K562 (cell line): ENCODE measurements around the gene PTPN14. TPM values are rescaled to one million over a fixed set of nuclear protein-coding genes. Genes with fewer than 3 reads are reported as not detected.

ENCODE experiments used
- ATAC-seq: fragments of 200-7000 bp; cut with Tn5 transposase; 3 replicates; pipeline ENCODE4 v1.9.1; 2020; ENCODE audit warnings: moderate library complexity
- BruUV-seq: library from RNA; stranded (reverse); fragments of 400-500 nt; replicated peaks from 2 replicates; lab custom pipeline; 2021; lab: Mats Ljungman, UMichigan
- CTCF ChIA-PET: fragments of 300-600 bp; formaldehyde crosslinking; extraction: SDS; loops from one replicate; lab custom pipeline; 2021; ENCODE audit warnings: low intra/inter-chr PET ratio; lab: Yijun Ruan, JAX
- POLR2A ChIA-PET: fragments of 300-600, 350-650 bp; sonication (Branson Sonifier 250); formaldehyde crosslinking; extraction: SDS; loops from one replicate; lab custom pipeline; 2021; ENCODE audit warnings: antibody characterized with exemption, inconsistent platforms; lab: Yijun Ruan, JAX
- DNase-seq, 4 experiments: peaks; one replicate each; pipeline versions ENCODE4 v3.0.0 to v3.0.0-alpha.2; 2011 to 2018; ENCODE audit warnings: low spot score in 3 of 4, mixed read lengths in 3 of 4; ENCODE audit errors: extremely low read depth in 1 of 4
- FAIRE-seq: peaks from 2 replicates; lab custom pipeline; 2011; peaks lifted over from hg19 to GRCh38; lab: Jason Lieb, UNC
- H2AFZ ChIP-seq: 2 replicates; pipeline ENCODE4 v1.6.0; 2011; ENCODE audit warnings: low read depth, low read length, control low read depth, inconsistent platforms
- H3K27ac ChIP-seq: fragments of 200-600 bp; 3 replicates; pipeline ENCODE4 v1.8.0; 2011; ENCODE audit warnings: low read depth, mild to moderate bottlenecking, control low read depth, inconsistent platforms, low read length, moderate library complexity, mixed read lengths; ENCODE audit errors: extremely low read depth
- H3K27me3 ChIP-seq, 2 experiments: fragments of 300-600 bp in 1 of 2; 2 replicates in 1 of 2; 3 replicates in 1 of 2; pipeline versions ENCODE4 v1.6.0 to v1.8.0; 2011; ENCODE audit warnings: inconsistent platforms in 2 of 2, low read length in 2 of 2, mild to moderate bottlenecking in 1 of 2, mixed read lengths in 1 of 2, moderate library complexity in 1 of 2; ENCODE audit not compliant: control insufficient read depth in 2 of 2, insufficient read depth in 2 of 2
- H3K36me3 ChIP-seq: fragments of 300-600 bp; 3 replicates; pipeline ENCODE4 v1.8.0; 2011; ENCODE audit warnings: mild to moderate bottlenecking, low read length, inconsistent platforms; ENCODE audit not compliant: control insufficient read depth, insufficient read depth
- H3K4me1 ChIP-seq, 2 experiments: fragments of 200-600 bp in 1 of 2; replicated peaks in 1 of 2; 2 replicates in 1 of 2; 3 replicates in 1 of 2; pipeline versions ENCODE4 v1.5.1 to v1.8.0; 2011; ENCODE audit warnings: inconsistent platforms in 2 of 2, low read length in 2 of 2, mild to moderate bottlenecking in 1 of 2, mixed read lengths in 1 of 2, moderate library complexity in 1 of 2; ENCODE audit not compliant: control insufficient read depth in 2 of 2, insufficient read depth in 2 of 2
- H3K4me2 ChIP-seq: 2 replicates; pipeline ENCODE4 v1.6.1; 2011; ENCODE audit warnings: low read length, control low read depth, inconsistent platforms, mixed read lengths; ENCODE audit not compliant: insufficient read depth
- H3K4me3 ChIP-seq: fragments of 200-600 bp; sonication (generic), shearing (Covaris generic); 2 replicates; pipeline ENCODE4 v1.5.1; 2016; ENCODE audit warnings: control low read depth, inconsistent platforms
- H3K79me2 ChIP-seq: fragments of 200-600 bp; 3 replicates; pipeline ENCODE4 v1.8.0; 2011; ENCODE audit warnings: low read length, inconsistent platforms; ENCODE audit not compliant: control insufficient read depth, insufficient read depth
- H3K9ac ChIP-seq, 2 experiments: 2 replicates each; pipeline versions ENCODE4 v1.6.0 to v1.6.1; 2011; ENCODE audit warnings: low read depth in 2 of 2, low read length in 2 of 2, control low read depth in 1 of 2, inconsistent platforms in 1 of 2, mild to moderate bottlenecking in 1 of 2, mixed read lengths in 1 of 2; ENCODE audit not compliant: insufficient read depth in 1 of 2
- H3K9me1 ChIP-seq: one replicate; pipeline ENCODE4 v1.6.0; 2011; ENCODE audit warnings: inconsistent platforms, mild to moderate bottlenecking, low read length, moderate library complexity; ENCODE audit not compliant: control insufficient read depth, insufficient read depth
- H3K9me3 ChIP-seq: replicated peaks from 2 replicates; pipeline ENCODE4 v1.5.1; 2011; ENCODE audit warnings: low read depth, low read length, inconsistent platforms; ENCODE audit not compliant: control insufficient read depth, insufficient read depth
- H4K20me1 ChIP-seq: replicated peaks from 2 replicates; pipeline ENCODE4 v1.6.1; 2011; ENCODE audit warnings: low read length, inconsistent platforms, mixed read lengths; ENCODE audit not compliant: control insufficient read depth, insufficient read depth
- BMI1 ChIP-seq: fragments of 150-350 bp; IDR thresholded peaks from 2 replicates; pipeline ENCODE4 v1.6.1; 2014; ENCODE audit warnings: low read length
- CHD4 ChIP-seq: fragments of 200-600 bp; sonication (generic); IDR thresholded peaks from 3 replicates; pipeline ENCODE4 v1.6.1; 2012; ENCODE audit warnings: low read depth, mild to moderate bottlenecking, mixed read lengths, low read length, inconsistent platforms; ENCODE audit not compliant: insufficient read depth, insufficient replicate concordance, poor library complexity, severe bottlenecking
- SRSF3 ChIP-seq: fragments of 200-400 bp; formaldehyde crosslinking; IDR thresholded peaks from 2 replicates; pipeline ENCODE4 v1.6.1; 2016; ENCODE audit warnings: mild to moderate bottlenecking, low read length, moderate library complexity; ENCODE audit not compliant: insufficient read depth
- ZFP91 ChIP-seq: sonication (generic); formaldehyde crosslinking; IDR thresholded peaks from 2 replicates; pipeline ENCODE4 v1.8.0; 2022; ENCODE audit warnings: mild to moderate bottlenecking, missing genetic modification reagents
- ZNF143 ChIP-seq: sonication (generic); formaldehyde crosslinking; IDR thresholded peaks from 2 replicates; pipeline ENCODE4 v1.9.0; 2022; ENCODE audit warnings: mild to moderate bottlenecking, missing genetic modification reagents
- ZNF76 ChIP-seq: fragments of 250-450 bp; sonication (Bioruptor Pico); IDR thresholded peaks from 2 replicates; pipeline ENCODE4 v1.4.0; 2020; ENCODE audit warnings: mild to moderate bottlenecking, moderate library complexity, borderline replicate concordance
- ZSCAN29 ChIP-seq: fragments of 450-650 bp; IDR thresholded peaks from 2 replicates; pipeline ENCODE4 v1.6.1; 2017
- WGBS: fragments of 100-300 bp; shearing (Covaris generic); methylation state at CpG from one replicate; pipeline ENCODE4 v1.1.6; 2016; ENCODE audit warnings: low coverage, mixed read lengths; ENCODE audit not compliant: insufficient coverage; ENCODE audit errors: missing lambda C conversion rate; 5-methylcytosine and 5-hydroxymethylcytosine counted together
- in situ Hi-C: fragments of 300-500 bp; cut with MboI; formaldehyde crosslinking; loops from 4 replicates; pipeline ENCODE4 v1.15.0; 2018; ENCODE audit warnings: inconsistent platforms, mixed read lengths
- intact Hi-C: fragments of 100-400 bp; cut with micrococcal nuclease; formaldehyde crosslinking; loops from 2 replicates; pipeline ENCODE4 v1.14.2; 2022
- polyA plus RNA-seq, 8 experiments: library from polyadenylated mRNA; depleted of rRNA in 4 of 8; stranded (reverse) in 5 of 8; unstranded in 3 of 8; fragments of >200 nt; fragmentation: Nextera tagmentation in 2 of 8; fragmentation: Illumina TruSeq in 1 of 8; extraction: Ambion mirVana in 2 of 8; extraction: Trizol in 1 of 8; gene quantifications; 2 replicates each; pipeline versions ENCODE4 v1.2.1 to v1.2.3, GENCODE V29; 2011 to 2014; ENCODE audit warnings: inconsistent platforms in 1 of 8, missing spikeins in 1 of 8
- total RNA-seq, 7 experiments: library from RNA; depleted of rRNA in 6 of 7; stranded (reverse); fragments of >200 nt in 6 of 7; fragmentation: Illumina TruSeq in 2 of 7; extraction: Trizol in 2 of 7; gene quantifications; 2 replicates each; pipeline versions ENCODE4 v1.2.1 to v1.2.3, GENCODE V29; 2011 to 2021; ENCODE audit warnings: low replicate concordance in 1 of 7
- TF ChIP-seq, protein P1 (sequence below): sonication (generic); formaldehyde crosslinking; IDR thresholded peaks from 2 replicates; pipeline ENCODE4 v1.8.1; 2023; ENCODE audit warnings: mild to moderate bottlenecking, missing genetic modification reagents
- TF ChIP-seq, protein P2 (sequence below): fragments of 450-650 bp; formaldehyde crosslinking; IDR thresholded peaks from 2 replicates; pipeline ENCODE4 v1.4.0; 2020; ENCODE audit warnings: mild to moderate bottlenecking, moderate library complexity

Gene PTPN14
- total and polyA plus RNA-seq, 9 of the 15 experiments (the other 6 are each of a cell fraction or from before 2014, with no cell fraction given), result 0.01 to 0.29 (median 0.04) TPM; not detected in 6

GRCh38 chr1:214545293-214545692 lies 6.1 kb downstream of the PTPN14 start:
- no peaks in the 10 kb centered on the region for H3K79me2 ChIP-seq
- in situ Hi-C loops (no loop called here), intact Hi-C loops (no loop called here)
- no TSS peak for BruUV-seq
- H2AFZ ChIP-seq, result no peak overlapping the region
- 0% methylated on average over 2 of the region's 2 CpGs for WGBS
- H4K20me1 ChIP-seq, result no peaks in the 10 kb centered on the region
- H3K9me3 ChIP-seq, result no peaks in the 10 kb centered on the region
- no peak for FAIRE-seq
- DNase-seq, result no peak
- H3K4me3 ChIP-seq, result no peak overlapping the region
- H3K9ac ChIP-seq, result no peak overlapping the region
- no peaks in the 10 kb centered on the region for H3K4me1 ChIP-seq
- CTCF ChIA-PET, result no interaction called here
- POLR2A ChIA-PET, result no interaction called here
- peaks cover 10 to 18% of the 10 kb centered on the region in 2 experiments; a peak in 3 of 5 replicates for H3K27me3 ChIP-seq
- no peak overlapping the region for H3K4me2 ChIP-seq
- no peaks in the 10 kb centered on the region for H3K36me3 ChIP-seq
- no peak overlapping the region for H3K27ac ChIP-seq
- H3K9me1 ChIP-seq, result no peaks in the 10 kb centered on the region
- ATAC-seq, result no peak
- TF ChIP-seq, protein P1, sequence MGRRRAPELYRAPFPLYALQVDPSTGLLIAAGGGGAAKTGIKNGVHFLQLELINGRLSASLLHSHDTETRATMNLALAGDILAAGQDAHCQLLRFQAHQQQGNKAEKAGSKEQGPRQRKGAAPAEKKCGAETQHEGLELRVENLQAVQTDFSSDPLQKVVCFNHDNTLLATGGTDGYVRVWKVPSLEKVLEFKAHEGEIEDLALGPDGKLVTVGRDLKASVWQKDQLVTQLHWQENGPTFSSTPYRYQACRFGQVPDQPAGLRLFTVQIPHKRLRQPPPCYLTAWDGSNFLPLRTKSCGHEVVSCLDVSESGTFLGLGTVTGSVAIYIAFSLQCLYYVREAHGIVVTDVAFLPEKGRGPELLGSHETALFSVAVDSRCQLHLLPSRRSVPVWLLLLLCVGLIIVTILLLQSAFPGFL (CRISPR knock-in tag), result no peak
- no peak for TF ChIP-seq ZFP91
- TF ChIP-seq SRSF3, result no peak
- no peak for TF ChIP-seq CHD4
- no peak for TF ChIP-seq ZSCAN29
- TF ChIP-seq, protein P2, sequence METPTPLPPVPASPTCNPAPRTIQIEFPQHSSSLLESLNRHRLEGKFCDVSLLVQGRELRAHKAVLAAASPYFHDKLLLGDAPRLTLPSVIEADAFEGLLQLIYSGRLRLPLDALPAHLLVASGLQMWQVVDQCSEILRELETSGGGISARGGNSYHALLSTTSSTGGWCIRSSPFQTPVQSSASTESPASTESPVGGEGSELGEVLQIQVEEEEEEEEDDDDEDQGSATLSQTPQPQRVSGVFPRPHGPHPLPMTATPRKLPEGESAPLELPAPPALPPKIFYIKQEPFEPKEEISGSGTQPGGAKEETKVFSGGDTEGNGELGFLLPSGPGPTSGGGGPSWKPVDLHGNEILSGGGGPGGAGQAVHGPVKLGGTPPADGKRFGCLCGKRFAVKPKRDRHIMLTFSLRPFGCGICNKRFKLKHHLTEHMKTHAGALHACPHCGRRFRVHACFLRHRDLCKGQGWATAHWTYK (CRISPR knock-in tag), result no peak
- no peak for TF ChIP-seq ZNF76 (CRISPR knock-in tag)
- no peak for TF ChIP-seq BMI1
- TF ChIP-seq ZNF143 (CRISPR knock-in tag), result no peak
